Neural progenitor cell (in vitro differentiated cells): ENCODE measurements around the gene PTTG1IP.

ENCODE experiments used
- CTCF ChIP-seq: fragments of 200-600 bp; sonication (generic); IDR thresholded peaks from 2 replicates; pipeline ENCODE4 v1.5.1; 2017; ENCODE audit warnings: antibody characterized with exemption, mild to moderate bottlenecking
- EZH2 ChIP-seq: fragments of 200-600 bp; sonication (generic); IDR thresholded peaks from 2 replicates; pipeline ENCODE4 v1.6.1; 2017; ENCODE audit warnings: antibody characterized with exemption, mild to moderate bottlenecking, moderate library complexity
- EZH2phosphoT487 ChIP-seq: fragments of 200-600 bp; sonication (generic); IDR thresholded peaks from 2 replicates; pipeline ENCODE4 v1.6.1; 2017; ENCODE audit warnings: antibody characterized with exemption

GRCh38 chr21:44919913-44920693 is 46.6 kb upstream of the PTTG1IP start:
- no peak for TF ChIP-seq CTCF
- no peak for TF ChIP-seq EZH2phosphoT487
- no peak for TF ChIP-seq EZH2
